ENCODE data around the gene AGRN. TPM values are rescaled to one million over a fixed set of nuclear protein-coding genes. Genes with fewer than 3 reads are reported as not detected.

Gene AGRN
- total and polyA plus RNA-seq, 2 of the 4 experiments (the other 2 are of a cell fraction) = 8.1 to 115 TPM

GRCh38 chr1:1033009-1033587 is 13.2 kb downstream of the AGRN start:
- Histone ChIP-seq H3K9me3 (ENCODE audit: control insufficient read depth, insufficient read depth, low read length) (no peaks in the 10 kb centered on the region), H3K79me1 (ENCODE audit: low read depth in 1 of 2, low read length in 2 of 2) (peaks cover 13 to 46% of the 10 kb centered on the region in 2 experiments), H3K18ac (ENCODE audit: low read depth, low read length) (no peak overlapping the region), H2AK9ac (replicated peaks; ENCODE audit: low read depth, low read length, poor library complexity) (peak overlapping the region; percentile 72), H2BK15ac (ENCODE audit: low read depth, low read length) (no peak overlapping the region), H2BK5ac (ENCODE audit: low read depth, low read length, poor library complexity, severe bottlenecking) (no peak overlapping the region), H3K9ac (ENCODE audit: low read depth, low read length) (no peak overlapping the region), H3K23ac (ENCODE audit: low read depth, low read length) (no peak overlapping the region), H3K56ac (ENCODE audit: extremely low read depth, insufficient read depth, low read length) (no peak overlapping the region), H3K14ac (replicated peaks; ENCODE audit: low read depth, low read length) (no peak overlapping the region), H4K20me1 (ENCODE audit: insufficient read depth, low read length) (peaks cover 68% of the 10 kb centered on the region), H3K27me3 (ENCODE audit: control insufficient read depth, insufficient read depth, low read length) (no peaks in the 10 kb centered on the region), H2AK5ac (ENCODE audit: low read depth, low read length) (no peak overlapping the region), H3K4me2 (ENCODE audit: low read depth, low read length) (peak overlapping the region; percentile 10; the same call in 1 of the 2 replicates), H3K4ac (ENCODE audit: low read depth, low read length) (no peak overlapping the region), H3K36me3 (ENCODE audit: control insufficient read depth, insufficient read depth, low read length) (peaks cover 13% of the 10 kb centered on the region), H2BK120ac (ENCODE audit: low read depth, low read length) (no peak overlapping the region), H3K4me1 (ENCODE audit: control insufficient read depth, insufficient read depth, low read length) (peaks cover 5% of the 10 kb centered on the region; the same call in 1 of the 2 replicates), H3K4me3 (ENCODE audit: insufficient read depth, low read depth, low read length) (no peak overlapping the region), H2AFZ (replicated peaks; ENCODE audit: low read length, poor library complexity) (peak overlapping the region; percentile 80), H3K9me1 (ENCODE audit: insufficient read depth, low read length) (0 out of 2 replicates have a peak, but pooled peaks cover under 1% of the 10 kb centered on the region), H4K8ac (ENCODE audit: low read depth in 2 of 2, low read length in 2 of 2) (no peak overlapping the region), H4K5ac (ENCODE audit: low read depth, low read length) (no peak overlapping the region), H4K91ac (ENCODE audit: insufficient read depth, low read depth, low read length) (no peak overlapping the region), H2BK20ac (ENCODE audit: low read depth, low read length) (no peak overlapping the region), H3K27ac (ENCODE audit: insufficient read depth, low read length) (no peak overlapping the region)
- in situ Hi-C loops (cut with MboI; ENCODE audit: low sequenced_read_pairs) (no loop called here), dilution Hi-C loops (cut with HindIII; ENCODE audit: low sequenced_read_pairs, unreplicated experiment) (no loop called here), intact Hi-C loops (cut with micrococcal nuclease) (loop anchor here (5.0 kb wide), 1 partner anchor 84 kb away; the partner anchor contains the start of gene C1orf159)
- peak; percentile 93 for ATAC-seq (ENCODE audit: low read depth)
- POLR2A ChIA-PET (ENCODE audit: unreplicated experiment) = no interaction called here
- peak; percentile 63 for DNase-seq
- TF ChIP-seq RCOR1 (IDR thresholded peaks at IDR 0.05; ENCODE audit: insufficient replicate concordance, low read length) = no peak
- TF ChIP-seq NFE2L2 (IDR thresholded peaks at IDR 0.05; ENCODE audit: low read depth, low read length) = no peak
- no peak for TF ChIP-seq MXI1 (IDR thresholded peaks at IDR 0.05; ENCODE audit: borderline replicate concordance, low read depth, low read length)
- TF ChIP-seq FOS (IDR thresholded peaks at IDR 0.05; ENCODE audit: low read depth, low read length) = no peak
- TF ChIP-seq RFX5 (IDR thresholded peaks at IDR 0.05; ENCODE audit: low read depth, low read length) = no peak
- TF ChIP-seq MAFK (IDR thresholded peaks at IDR 0.05; ENCODE audit: low read depth, low read length) = no peak
- TF ChIP-seq CHD1 (IDR thresholded peaks at IDR 0.05; ENCODE audit: low read depth, low read length) = no peak
- no peak for TF ChIP-seq ELK1 (IDR thresholded peaks at IDR 0.05; ENCODE audit: borderline replicate concordance, low read depth, low read length)
- no peak for TF ChIP-seq CEBPB (IDR thresholded peaks at IDR 0.05; ENCODE audit: low read depth, low read length)
- TF ChIP-seq RAD21 (IDR thresholded peaks at IDR 0.05; ENCODE audit: low read length) = peak; percentile 78
- TF ChIP-seq, protein P1, sequence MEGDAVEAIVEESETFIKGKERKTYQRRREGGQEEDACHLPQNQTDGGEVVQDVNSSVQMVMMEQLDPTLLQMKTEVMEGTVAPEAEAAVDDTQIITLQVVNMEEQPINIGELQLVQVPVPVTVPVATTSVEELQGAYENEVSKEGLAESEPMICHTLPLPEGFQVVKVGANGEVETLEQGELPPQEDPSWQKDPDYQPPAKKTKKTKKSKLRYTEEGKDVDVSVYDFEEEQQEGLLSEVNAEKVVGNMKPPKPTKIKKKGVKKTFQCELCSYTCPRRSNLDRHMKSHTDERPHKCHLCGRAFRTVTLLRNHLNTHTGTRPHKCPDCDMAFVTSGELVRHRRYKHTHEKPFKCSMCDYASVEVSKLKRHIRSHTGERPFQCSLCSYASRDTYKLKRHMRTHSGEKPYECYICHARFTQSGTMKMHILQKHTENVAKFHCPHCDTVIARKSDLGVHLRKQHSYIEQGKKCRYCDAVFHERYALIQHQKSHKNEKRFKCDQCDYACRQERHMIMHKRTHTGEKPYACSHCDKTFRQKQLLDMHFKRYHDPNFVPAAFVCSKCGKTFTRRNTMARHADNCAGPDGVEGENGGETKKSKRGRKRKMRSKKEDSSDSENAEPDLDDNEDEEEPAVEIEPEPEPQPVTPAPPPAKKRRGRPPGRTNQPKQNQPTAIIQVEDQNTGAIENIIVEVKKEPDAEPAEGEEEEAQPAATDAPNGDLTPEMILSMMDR (conservative IDR thresholded peaks at IDR 0.05; ENCODE audit: low read depth, low read length) = peak; percentile 76
- TF ChIP-seq, protein P2, sequence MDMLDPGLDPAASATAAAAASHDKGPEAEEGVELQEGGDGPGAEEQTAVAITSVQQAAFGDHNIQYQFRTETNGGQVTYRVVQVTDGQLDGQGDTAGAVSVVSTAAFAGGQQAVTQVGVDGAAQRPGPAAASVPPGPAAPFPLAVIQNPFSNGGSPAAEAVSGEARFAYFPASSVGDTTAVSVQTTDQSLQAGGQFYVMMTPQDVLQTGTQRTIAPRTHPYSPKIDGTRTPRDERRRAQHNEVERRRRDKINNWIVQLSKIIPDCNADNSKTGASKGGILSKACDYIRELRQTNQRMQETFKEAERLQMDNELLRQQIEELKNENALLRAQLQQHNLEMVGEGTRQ (IDR thresholded peaks at IDR 0.05; ENCODE audit: low read depth, low read length) = no peak
- TF ChIP-seq POLR2A (IDR thresholded peaks at IDR 0.05; ENCODE audit: low read depth, low read length) = no peak
- TF ChIP-seq BHLHE40 (IDR thresholded peaks at IDR 0.05; ENCODE audit: low read depth, low read length) = no peak
- peak; percentile 26; the same call in 1 of the 2 replicates for TF ChIP-seq SMC3 (IDR thresholded peaks at IDR 0.05; ENCODE audit: low read depth, low read length)
- peak; percentile 36; the same call in 1 of the 2 replicates for TF ChIP-seq MAZ (IDR thresholded peaks at IDR 0.05; ENCODE audit: borderline replicate concordance, low read depth, low read length)
- WGBS, 2 experiments (ENCODE audit: extremely low coverage in 2 of 2, insufficient read length in 1 of 2) = 11% methylated on average over 38 of the region's 73 CpGs; no CpG with 5 or more reads in 1 of the 2 experiments
- BruUV-seq (replicated peaks) = no TSS peak
- CTCF ChIA-PET = no interaction called here

Data from IMR-90 (cell line).